Thoracic aorta (tissue), 2 donors: ENCODE measurements around the gene COL4A4. TPM values are rescaled to one million over a fixed set of nuclear protein-coding genes. Genes with fewer than 3 reads are reported as not detected.

ENCODE experiments used
- ATAC-seq: fragments of 150-250 bp; one replicate; pipeline ENCODE4 v1.8.0; 2017; ENCODE audit warnings: low read depth; ENCODE audit not compliant: insufficient number of reproducible peaks, low FRiP score
- DNase-seq: peaks from one replicate; pipeline ENCODE4 v3.0.0-alpha.2; 2020; ENCODE audit warnings: low spot score
- H3K27ac ChIP-seq, 2 donors: fragments of 200-600 bp; sonication (generic); 1 replicate in 1 of 2; 2 replicates in 1 of 2; pipeline ENCODE4 v1.5.1; 2016; ENCODE audit warnings: mild to moderate bottlenecking in 2 of 2, moderate library complexity in 2 of 2
- H3K27me3 ChIP-seq: fragments of 200-600 bp; sonication (generic); replicated peaks from 2 replicates; pipeline ENCODE4 v1.6.0; 2016; ENCODE audit warnings: mild to moderate bottlenecking; ENCODE audit not compliant: insufficient read depth
- H3K36me3 ChIP-seq: fragments of 200-600 bp; sonication (generic); one replicate; pipeline ENCODE4 v1.5.1; 2016
- H3K4me1 ChIP-seq, 2 donors: fragments of 200-600 bp; sonication (generic); 1 replicate in 1 of 2; 2 replicates in 1 of 2; pipeline versions ENCODE4 v1.5.1 to v1.6.0; 2016; ENCODE audit warnings: low read depth in 2 of 2, mild to moderate bottlenecking in 1 of 2; ENCODE audit not compliant: control insufficient read depth in 1 of 2
- H3K4me3 ChIP-seq: fragments of 200-600 bp; sonication (generic); 2 replicates; pipeline ENCODE4 v1.5.1; 2016; ENCODE audit warnings: mild to moderate bottlenecking
- H3K9me3 ChIP-seq: fragments of 200-600 bp; sonication (generic); 2 replicates; pipeline ENCODE4 v1.5.1; 2016
- total RNA-seq, 2 donors: library from RNA; depleted of rRNA; stranded (reverse); fragments of >200 nt; gene quantifications; one replicate each; pipeline versions ENCODE4 v1.1.0 to v1.2.3, GENCODE V29; 2016
- TF ChIP-seq, protein P1 (sequence below): fragments of 200-600 bp; sonication (generic); IDR thresholded peaks from one replicate; pipeline ENCODE4 v1.5.1; 2019; ENCODE audit warnings: antibody characterized with exemption

The COL4A4 gene
- total RNA-seq, 2 donors from 2014 or later: 17.2 to 34.0 TPM

DNA sequence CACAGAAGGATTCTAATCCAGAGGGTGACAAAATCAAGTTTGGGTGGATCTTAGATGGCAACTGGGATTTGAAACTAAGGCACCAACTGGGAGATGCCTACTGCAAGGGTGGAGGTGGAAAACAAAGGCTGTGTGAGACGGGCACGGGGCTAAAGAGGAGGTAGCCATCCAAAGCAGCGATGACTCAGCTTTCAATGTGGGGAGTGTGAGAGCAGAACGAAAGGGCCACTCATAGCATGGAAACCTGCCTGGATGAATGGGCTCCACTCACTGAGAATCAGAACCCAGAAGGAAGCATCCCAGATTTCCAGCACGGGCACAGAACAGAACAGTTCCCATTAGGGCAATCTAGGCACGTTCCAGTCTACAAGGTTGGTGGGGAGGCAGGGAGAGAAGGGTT, 159.5 kb downstream of the COL4A4 start:
- no peaks in the 10 kb centered on the region for H3K9me3 ChIP-seq
- no peaks in the 10 kb centered on the region for H3K36me3 ChIP-seq
- ATAC-seq (no peak), DNase-seq (no peak)
- H3K4me1 ChIP-seq: no peaks in the 10 kb centered on the region
- TF ChIP-seq, protein P1, sequence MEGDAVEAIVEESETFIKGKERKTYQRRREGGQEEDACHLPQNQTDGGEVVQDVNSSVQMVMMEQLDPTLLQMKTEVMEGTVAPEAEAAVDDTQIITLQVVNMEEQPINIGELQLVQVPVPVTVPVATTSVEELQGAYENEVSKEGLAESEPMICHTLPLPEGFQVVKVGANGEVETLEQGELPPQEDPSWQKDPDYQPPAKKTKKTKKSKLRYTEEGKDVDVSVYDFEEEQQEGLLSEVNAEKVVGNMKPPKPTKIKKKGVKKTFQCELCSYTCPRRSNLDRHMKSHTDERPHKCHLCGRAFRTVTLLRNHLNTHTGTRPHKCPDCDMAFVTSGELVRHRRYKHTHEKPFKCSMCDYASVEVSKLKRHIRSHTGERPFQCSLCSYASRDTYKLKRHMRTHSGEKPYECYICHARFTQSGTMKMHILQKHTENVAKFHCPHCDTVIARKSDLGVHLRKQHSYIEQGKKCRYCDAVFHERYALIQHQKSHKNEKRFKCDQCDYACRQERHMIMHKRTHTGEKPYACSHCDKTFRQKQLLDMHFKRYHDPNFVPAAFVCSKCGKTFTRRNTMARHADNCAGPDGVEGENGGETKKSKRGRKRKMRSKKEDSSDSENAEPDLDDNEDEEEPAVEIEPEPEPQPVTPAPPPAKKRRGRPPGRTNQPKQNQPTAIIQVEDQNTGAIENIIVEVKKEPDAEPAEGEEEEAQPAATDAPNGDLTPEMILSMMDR: no peak
- H3K27ac ChIP-seq: no peak overlapping the region
- no peak overlapping the region for H3K4me3 ChIP-seq
- H3K27me3 ChIP-seq: no peaks in the 10 kb centered on the region

DNA sequence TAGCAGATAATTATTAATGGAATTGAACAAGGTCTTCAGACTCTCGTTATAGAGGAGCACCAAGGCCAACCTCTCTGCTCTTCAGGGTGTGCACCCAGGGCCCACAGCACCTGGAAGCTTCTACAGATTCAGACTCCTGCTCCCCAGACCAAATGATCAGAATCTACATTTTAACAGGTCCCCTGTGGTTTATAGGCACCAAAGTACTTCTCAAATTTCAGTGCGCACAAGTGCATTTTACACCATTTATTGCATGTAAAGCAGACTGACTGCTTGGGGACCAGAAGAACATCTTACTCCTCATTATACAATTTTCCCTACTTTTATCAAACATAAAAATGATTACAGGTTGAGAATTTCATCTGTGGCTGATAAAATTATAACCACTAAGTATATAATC, 163.9 kb downstream of the COL4A4 start:
- peaks cover 4% of the 10 kb centered on the region for H3K36me3 ChIP-seq
- H3K4me3 ChIP-seq: no peak overlapping the region
- DNase-seq (no peak), ATAC-seq (no peak)
- H3K27ac ChIP-seq: no peak overlapping the region
- H3K4me1 ChIP-seq: no peaks in the 10 kb centered on the region
- H3K27me3 ChIP-seq: no peaks in the 10 kb centered on the region
- TF ChIP-seq, protein P1: no peak
- H3K9me3 ChIP-seq: no peaks in the 10 kb centered on the region

DNA sequence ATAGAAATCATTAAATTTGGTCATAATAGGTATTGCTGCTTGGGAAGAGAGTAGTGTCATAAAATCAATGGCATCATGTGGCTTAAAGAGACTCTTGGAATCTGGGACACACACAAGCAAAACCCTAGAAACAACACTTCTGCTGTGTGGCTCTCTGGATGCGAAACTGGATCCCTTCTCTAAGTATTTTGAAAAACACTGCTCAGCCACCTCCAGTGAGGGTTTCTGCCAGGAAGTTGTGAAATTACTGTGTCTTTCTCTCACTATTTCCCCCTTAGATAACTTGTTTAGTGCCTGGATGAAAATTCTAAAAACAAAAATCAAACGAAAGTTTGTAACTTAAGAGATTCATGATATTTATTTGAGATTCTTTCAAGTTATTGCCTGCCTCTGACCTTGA, 164.3 kb downstream of the COL4A4 start:
- ATAC-seq (no peak), DNase-seq (no peak)
- peaks cover 4% of the 10 kb centered on the region for H3K36me3 ChIP-seq
- no peaks in the 10 kb centered on the region for H3K27me3 ChIP-seq
- no peaks in the 10 kb centered on the region for H3K4me1 ChIP-seq
- TF ChIP-seq, protein P1: no peak
- no peak overlapping the region for H3K27ac ChIP-seq
- H3K4me3 ChIP-seq: no peak overlapping the region
- no peaks in the 10 kb centered on the region for H3K9me3 ChIP-seq

DNA sequence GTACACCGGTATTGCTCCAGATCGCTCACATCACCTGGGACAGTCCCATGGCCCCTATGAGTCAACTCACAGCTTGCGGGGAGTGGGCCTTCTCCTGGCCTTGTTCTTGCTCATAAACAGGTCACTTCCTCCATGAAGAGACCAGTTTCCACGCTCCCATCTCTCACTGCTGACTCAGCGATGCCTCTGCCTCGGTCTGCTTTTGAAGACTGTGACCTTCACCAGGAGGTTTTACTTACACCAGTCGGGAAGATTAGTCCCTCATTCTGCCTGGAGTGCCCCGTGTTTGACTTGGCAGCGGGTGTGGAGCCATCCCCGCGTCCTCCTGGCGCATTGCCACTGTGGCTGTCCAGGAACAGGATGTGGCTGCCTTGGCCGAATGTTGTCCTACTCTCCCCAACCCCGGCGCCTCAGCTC, 168.4 kb downstream of the COL4A4 start:
- Histone ChIP-seq H3K4me3 (no peak overlapping the region), H3K27ac (no peak overlapping the region), H3K9me3 (no peaks in the 10 kb centered on the region), H3K27me3 (no peaks in the 10 kb centered on the region), H3K36me3 (peaks cover 4% of the 10 kb centered on the region), H3K4me1 (no peaks in the 10 kb centered on the region)
- no peak for DNase-seq
- ATAC-seq: no peak
- TF ChIP-seq, protein P1: no peak

DNA sequence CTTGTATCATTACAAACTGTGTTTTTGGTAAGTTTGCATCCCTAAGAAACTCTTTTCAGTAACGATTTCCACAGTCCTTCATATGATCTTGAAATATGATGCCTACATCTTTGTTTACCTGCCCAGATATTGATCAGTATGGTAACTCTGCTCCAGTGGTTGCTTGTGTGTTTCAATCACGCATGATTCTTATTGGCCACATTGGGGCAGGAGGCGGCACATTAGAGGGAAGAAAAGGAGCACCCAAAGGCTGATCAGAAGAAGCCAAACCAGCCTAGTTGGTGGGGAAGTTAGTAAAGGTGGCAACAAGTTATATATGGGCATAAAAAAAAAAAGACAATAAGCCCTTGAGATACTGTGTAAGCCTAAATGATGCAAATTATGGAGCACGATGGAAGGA, 169.2 kb downstream of the COL4A4 start:
- H3K9me3 ChIP-seq: no peaks in the 10 kb centered on the region
- H3K27ac ChIP-seq: no peak overlapping the region
- H3K27me3 ChIP-seq: no peaks in the 10 kb centered on the region
- H3K4me1 ChIP-seq: no peaks in the 10 kb centered on the region
- no peak overlapping the region for H3K4me3 ChIP-seq
- no peak for DNase-seq
- TF ChIP-seq, protein P1: no peak
- ATAC-seq: no peak
- peaks cover 4% of the 10 kb centered on the region for H3K36me3 ChIP-seq
